GM21528 (cell line): ENCODE results near the gene FIGN.

Experiments
- ATAC-seq: cut with Tn5 transposase; IDR thresholded peaks from one replicate; pipeline ENCODE4 v1.9.1; 2021; ENCODE audit warnings: mild to moderate bottlenecking, moderate library complexity; ENCODE audit not compliant: unreplicated experiment, low FRiP score

Gene FIGN

GRCh38 chr2:163735685-163736432, at the start of gene FIGN:
Gene FIGN (minus strand): TSS chr2:163736008. CDS start chr2:163734927, 1,081 bp downstream.
- ATAC-seq = no peak

- no peak for ATAC-seq
Observed at GRCh38 chr2:163785162-163785561, 49.4 kb upstream of the FIGN start.

- ATAC-seq = no peak
Observed at GRCh38 chr2:163779970-163780597, 44.3 kb upstream of the FIGN start.

GRCh38 chr2:163778045-163778781, 42.4 kb upstream of the FIGN start:
- no peak for ATAC-seq

GRCh38 chr2:163775304-163775703, 39.5 kb upstream of the FIGN start:
- ATAC-seq = no peak

- ATAC-seq = no peak
Observed at GRCh38 chr2:163774862-163775261, 39.1 kb upstream of the FIGN start.

- ATAC-seq = no peak
Observed at GRCh38 chr2:163773276-163773675, 37.5 kb upstream of the FIGN start.

- no peak for ATAC-seq
Observed at GRCh38 chr2:163771596-163771995, 35.8 kb upstream of the FIGN start.

- ATAC-seq = no peak
Observed at GRCh38 chr2:163768881-163769695, 33.3 kb upstream of the FIGN start.

GRCh38 chr2:163767097-163767496, 31.3 kb upstream of the FIGN start:
- no peak for ATAC-seq

- no peak for ATAC-seq
Observed at GRCh38 chr2:163764566-163764965, 28.8 kb upstream of the FIGN start.

- ATAC-seq = no peak
Observed at GRCh38 chr2:163759013-163759412, 23.2 kb upstream of the FIGN start.

- ATAC-seq = no peak
Observed at GRCh38 chr2:163757814-163758213, 22.0 kb upstream of the FIGN start.

- ATAC-seq = no peak
Observed at GRCh38 chr2:163756588-163756987, 20.8 kb upstream of the FIGN start.

- ATAC-seq = no peak
Observed at GRCh38 chr2:163755366-163755765, 19.6 kb upstream of the FIGN start.

GRCh38 chr2:163753726-163754125, 17.9 kb upstream of the FIGN start:
- ATAC-seq = no peak

- no peak for ATAC-seq
Observed at GRCh38 chr2:163752267-163752666, 16.5 kb upstream of the FIGN start.

GRCh38 chr2:163751696-163752095, 15.9 kb upstream of the FIGN start:
- ATAC-seq = no peak

GRCh38 chr2:163748420-163748819, 12.6 kb upstream of the FIGN start:
- ATAC-seq = no peak

- no peak for ATAC-seq
Observed at GRCh38 chr2:163741435-163741834, 5.6 kb upstream of the FIGN start.

GRCh38 chr2:163737563-163737962, 1.8 kb upstream of the FIGN start:
- no peak for ATAC-seq
